GM12878 (cell line): ENCODE data around the gene NAALADL2. TPM values are rescaled to one million over a fixed set of nuclear protein-coding genes. Genes with fewer than 3 reads are reported as not detected.

Experiments
- ATAC-seq: fragments of 200-7000 bp; cut with Tn5 transposase; 3 replicates; pipeline ENCODE4 v1.9.1; 2020; ENCODE audit warnings: mild to moderate bottlenecking, moderate library complexity
- BruUV-seq: library from RNA; stranded (reverse); fragments of 400-500 nt; replicated peaks from 2 replicates; lab custom pipeline; 2021; lab: Mats Ljungman, UMichigan
- CTCF ChIA-PET: fragments of 300-600 bp; sonication (Branson Sonifier 250); formaldehyde crosslinking; extraction: SDS; loops from one replicate; lab custom pipeline; 2021; ENCODE audit warnings: inconsistent platforms; lab: Yijun Ruan, JAX
- POLR2A ChIA-PET: fragments of 350-600 bp; formaldehyde crosslinking; extraction: SDS; loops from one replicate; lab custom pipeline; 2021; ENCODE audit warnings: inconsistent platforms; lab: Charles Lee
- RAD21 ChIA-PET: fragments of 300-600 bp; sonication (Branson Sonifier 250); formaldehyde crosslinking; loops from one replicate; lab custom pipeline; 2023; ENCODE audit warnings: antibody characterized with exemption; ENCODE audit not compliant: unreplicated experiment; lab: Charles Lee
- SMC1A ChIA-PET: fragments of 300-600 bp; sonication (Branson Sonifier 250); formaldehyde crosslinking; loops from one replicate; lab custom pipeline; 2023; ENCODE audit not compliant: unreplicated experiment, uncharacterized antibody; lab: Charles Lee
- DNase-seq: peaks from one replicate; pipeline ENCODE4 v3.0.0-alpha.2; 2011; ENCODE audit warnings: low read depth, low spot score
- FAIRE-seq: peaks from 3 replicates; lab custom pipeline; 2011; peaks lifted over from hg19 to GRCh38; lab: Jason Lieb, UNC
- H2AFZ ChIP-seq: 2 replicates; pipeline ENCODE4 v1.6.0; 2011; ENCODE audit warnings: low read depth, low read length, control low read depth; ENCODE audit not compliant: control insufficient read depth
- H3K27ac ChIP-seq: 2 replicates; pipeline ENCODE4 v1.5.1; 2011; ENCODE audit warnings: control low read depth; ENCODE audit not compliant: control insufficient read depth, insufficient read depth
- H3K27me3 ChIP-seq, 2 experiments: replicated peaks in 1 of 2; 2 replicates each; pipeline versions ENCODE4 v1.6.0 to v1.6.1; 2011; ENCODE audit warnings: low read length in 1 of 2; ENCODE audit not compliant: control insufficient read depth in 2 of 2, insufficient read depth in 2 of 2
- H3K36me3 ChIP-seq, 2 experiments: 2 replicates each; pipeline ENCODE4 v1.5.1; 2011; ENCODE audit warnings: low read length in 1 of 2; ENCODE audit not compliant: control insufficient read depth in 2 of 2, insufficient read depth in 2 of 2
- H3K4me1 ChIP-seq: 2 replicates; pipeline ENCODE4 v1.6.1; 2011; ENCODE audit warnings: mild to moderate bottlenecking, low read length, moderate library complexity, mixed read lengths; ENCODE audit not compliant: control insufficient read depth, insufficient read depth
- H3K4me2 ChIP-seq: 2 replicates; pipeline ENCODE4 v1.6.0; 2011; ENCODE audit warnings: control low read depth; ENCODE audit not compliant: control insufficient read depth, insufficient read depth
- H3K4me3 ChIP-seq: fragments of 200-600 bp; sonication (generic); 2 replicates; pipeline ENCODE4 v1.5.1; 2016
- H3K79me2 ChIP-seq: 2 replicates; pipeline ENCODE4 v1.6.0; 2011; ENCODE audit warnings: low read length; ENCODE audit not compliant: control insufficient read depth, insufficient read depth
- H3K9ac ChIP-seq: 2 replicates; pipeline ENCODE4 v1.8.0; 2011; ENCODE audit warnings: low read length, control low read depth, mixed read lengths; ENCODE audit not compliant: control insufficient read depth, insufficient read depth
- H3K9me3 ChIP-seq: replicated peaks from 3 replicates; pipeline ENCODE4 v1.5.1; 2011; ENCODE audit warnings: mild to moderate bottlenecking, low read length; ENCODE audit not compliant: control insufficient read depth, insufficient read depth
- H4K20me1 ChIP-seq: 2 replicates; pipeline ENCODE4 v1.6.0; 2011; ENCODE audit not compliant: control insufficient read depth, insufficient read depth
- BRCA1 ChIP-seq: IDR thresholded peaks from 2 replicates; pipeline ENCODE4 v1.6.1; 2011; ENCODE audit warnings: low read depth, low read length, improper control_type of control experiment
- CHD2 ChIP-seq: IDR thresholded peaks from 2 replicates; pipeline ENCODE4 v1.6.1; 2011; ENCODE audit warnings: low read depth, low read length, improper control_type of control experiment, borderline replicate concordance
- CREM ChIP-seq: IDR thresholded peaks from 2 replicates; pipeline ENCODE4 v1.6.1; 2014; ENCODE audit warnings: antibody characterized with exemption, low read depth
- LARP7 ChIP-seq: fragments of 450-650 bp; IDR thresholded peaks from 2 replicates; pipeline ENCODE4 v1.6.1; 2017; ENCODE audit warnings: mild to moderate bottlenecking
- MTA2 ChIP-seq: fragments of 450-650 bp; IDR thresholded peaks from 2 replicates; pipeline ENCODE4 v1.6.1; 2016; ENCODE audit warnings: low read depth, mild to moderate bottlenecking, moderate library complexity
- NFIC ChIP-seq: IDR thresholded peaks from 2 replicates; pipeline ENCODE4 v1.6.1; 2012; ENCODE audit warnings: low read depth, mild to moderate bottlenecking, inconsistent platforms, low read length, moderate library complexity
- PAX5 ChIP-seq: IDR thresholded peaks from 2 replicates; pipeline ENCODE4 v1.6.1; 2011; ENCODE audit warnings: low read depth, low read length, borderline replicate concordance
- PML ChIP-seq: IDR thresholded peaks from 2 replicates; pipeline ENCODE4 v1.6.1; 2012; ENCODE audit warnings: low read length, inconsistent platforms
- RUNX3 ChIP-seq: IDR thresholded peaks from 2 replicates; pipeline ENCODE4 v1.6.1; 2012; ENCODE audit warnings: low read length, inconsistent platforms
- SMAD1 ChIP-seq: fragments of 450-650 bp; IDR thresholded peaks from 2 replicates; pipeline ENCODE4 v1.6.1; 2018; ENCODE audit warnings: mild to moderate bottlenecking, low read depth; ENCODE audit not compliant: partially characterized antibody
- SPI1 ChIP-seq: IDR thresholded peaks from 2 replicates; pipeline ENCODE4 v1.6.1; 2011; ENCODE audit warnings: low read depth, mild to moderate bottlenecking, low read length, moderate library complexity, borderline replicate concordance; ENCODE audit not compliant: insufficient read depth
- SREBF1 ChIP-seq: IDR thresholded peaks from 2 replicates; pipeline ENCODE4 v1.6.1; 2012; ENCODE audit warnings: mild to moderate bottlenecking, low read length
- STAT3 ChIP-seq: IDR thresholded peaks from 2 replicates; pipeline ENCODE4 v1.6.1; 2011; ENCODE audit warnings: low read depth, low read length, improper control_type of control experiment
- TARDBP ChIP-seq: IDR thresholded peaks from 2 replicates; pipeline ENCODE4 v1.6.1; 2016; ENCODE audit warnings: borderline replicate concordance
- TCF12 ChIP-seq: IDR thresholded peaks from 2 replicates; pipeline ENCODE4 v1.6.1; 2011; ENCODE audit warnings: low read depth, mild to moderate bottlenecking, low read length
- TCF3 ChIP-seq: IDR thresholded peaks from 2 replicates; pipeline ENCODE4 v1.6.1; 2012; ENCODE audit warnings: low read depth, mild to moderate bottlenecking, low read length, borderline replicate concordance; ENCODE audit not compliant: insufficient read depth
- ZBED1 ChIP-seq: IDR thresholded peaks from 2 replicates; pipeline ENCODE4 v1.6.1; 2016; ENCODE audit warnings: borderline replicate concordance
- whole genome bisulfite sequencing: methylation state at CpG from one replicate; pipeline ENCODE4 v1.1.6; 2016; ENCODE audit warnings: low lambda C conversion rate; ENCODE audit not compliant: insufficient replicate concordance, insufficient coverage; ENCODE audit errors: missing lambda C conversion rate; 5-methylcytosine and 5-hydroxymethylcytosine counted together
- in situ Hi-C: fragments of 300-500 bp; cut with MboI; formaldehyde crosslinking; loops from 9 replicates; pipeline ENCODE4 v1.14.3; 2018; ENCODE audit warnings: mixed read lengths
- intact Hi-C: fragments of 100-400 bp; cut with micrococcal nuclease; formaldehyde crosslinking; loops from one replicate; pipeline ENCODE4 v1.14.2; 2022; ENCODE audit not compliant: unreplicated experiment
- polyA plus RNA-seq, 11 experiments: library from polyadenylated mRNA; depleted of rRNA in 4 of 11; unstranded in 6 of 11; stranded (reverse) in 5 of 11; fragments of >200 nt; fragmentation: Nextera tagmentation in 4 of 11; fragmentation: Illumina TruSeq in 1 of 11; extraction: Ambion mirVana in 4 of 11; extraction: Trizol in 1 of 11; gene quantifications; 1 replicate in 1 of 11; 2 replicates in 10 of 11; pipeline versions ENCODE4 v1.2.1 to v1.2.3, GENCODE V29; 2011 to 2016; ENCODE audit warnings: inconsistent platforms in 2 of 11, missing spikeins in 2 of 11, low read depth in 1 of 11
- total RNA-seq, 4 experiments: library from RNA; depleted of rRNA in 3 of 4; stranded (reverse); fragments of >200 nt in 3 of 4; fragmentation: Illumina TruSeq in 1 of 4; extraction: Trizol in 1 of 4; gene quantifications; 2 replicates each; pipeline versions ENCODE4 v1.2.1 to v1.2.3, GENCODE V29; 2013 to 2021
- TF ChIP-seq, protein P1 (sequence below): fragments of 450-650 bp; IDR thresholded peaks from 2 replicates; pipeline ENCODE4 v1.6.1; 2016; ENCODE audit warnings: mild to moderate bottlenecking
- TF ChIP-seq, protein P2 (sequence below): fragments of 450-650 bp; IDR thresholded peaks from 2 replicates; pipeline ENCODE4 v1.6.1; 2017; ENCODE audit warnings: mild to moderate bottlenecking, low read depth, inconsistent platforms; ENCODE audit not compliant: poor library complexity, severe bottlenecking
- TF ChIP-seq, protein P3 (sequence below): IDR thresholded peaks from 2 replicates; pipeline ENCODE4 v1.6.1; 2011; ENCODE audit warnings: low read depth, mild to moderate bottlenecking, low read length, moderate library complexity, borderline replicate concordance; ENCODE audit errors: extremely low read depth

NAALADL2 gene
- total and polyA plus RNA-seq, 10 of the 15 experiments (the other 5 are each of a cell fraction or from before 2014, with no cell fraction given) = 0.06 to 10.8 (median 0.46) TPM

DNA sequence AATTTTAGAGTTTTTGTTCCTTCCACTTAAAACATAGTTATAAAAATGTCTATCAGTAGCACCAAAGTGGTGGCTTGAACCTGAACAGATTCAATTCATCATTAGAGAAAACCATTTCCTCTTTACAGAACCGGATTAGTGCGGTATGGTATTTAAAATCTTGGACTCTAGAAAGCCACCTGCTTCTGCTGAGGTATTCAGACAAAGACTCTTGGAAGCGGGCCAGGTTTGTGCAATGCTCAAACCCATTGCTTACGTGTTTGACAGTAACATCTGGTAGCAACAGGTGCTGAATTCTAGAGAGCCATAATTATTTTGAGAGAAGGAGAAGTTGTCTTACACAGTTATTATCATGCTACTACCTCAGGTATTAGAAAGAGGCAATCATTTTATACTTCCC is 290.5 kb downstream of the NAALADL2 start:
- Histone ChIP-seq H3K27me3 (no peaks in the 10 kb centered on the region), H3K79me2 (no peaks in the 10 kb centered on the region), H3K9ac (no peak overlapping the region), H3K36me3 (no peaks in the 10 kb centered on the region), H2AFZ (no peak overlapping the region), H3K4me2 (0 out of 2 replicates have a peak overlapping the region, but pooled peaks have one; percentile 3), H3K27ac (no peak overlapping the region), H4K20me1 (no peaks in the 10 kb centered on the region), H3K4me1 (no peaks in the 10 kb centered on the region), H3K4me3 (no peak overlapping the region), H3K9me3 (no peaks in the 10 kb centered on the region)
- no TSS peak for BruUV-seq
- ATAC-seq (peak; percentile 85), DNase-seq (peak; percentile 62), FAIRE-seq (no peak)
- in situ Hi-C loops (no loop called here), intact Hi-C loops (no loop called here)
- ChIA-PET SMC1A (no interaction called here), CTCF (no interaction called here), RAD21 (no interaction called here), POLR2A (no interaction called here)
- TF ChIP-seq NFIC (peak; percentile 24; the same call in 1 of the 2 replicates), TCF3 (0 out of 2 replicates have a peak, but pooled peaks have one; percentile 46), RUNX3 (peak; percentile 34; the same call in 1 of the 2 replicates), CREM (0 out of 2 replicates have a peak, but pooled peaks have one; percentile 29), ZBED1 (no peak), TARDBP (no peak), TCF12 (peak; percentile 83), CHD2 (no peak), PAX5 (0 out of 2 replicates have a peak, but pooled peaks have one; percentile 24), LARP7 (no peak), MTA2 (peak; percentile 52; the same call in 1 of the 2 replicates), BRCA1 (no peak), SMAD1 (peak; percentile 72), PML (no peak), STAT3 (no peak), SREBF1 (no peak), SPI1 (peak; percentile 76)
- TF ChIP-seq, protein P1, sequence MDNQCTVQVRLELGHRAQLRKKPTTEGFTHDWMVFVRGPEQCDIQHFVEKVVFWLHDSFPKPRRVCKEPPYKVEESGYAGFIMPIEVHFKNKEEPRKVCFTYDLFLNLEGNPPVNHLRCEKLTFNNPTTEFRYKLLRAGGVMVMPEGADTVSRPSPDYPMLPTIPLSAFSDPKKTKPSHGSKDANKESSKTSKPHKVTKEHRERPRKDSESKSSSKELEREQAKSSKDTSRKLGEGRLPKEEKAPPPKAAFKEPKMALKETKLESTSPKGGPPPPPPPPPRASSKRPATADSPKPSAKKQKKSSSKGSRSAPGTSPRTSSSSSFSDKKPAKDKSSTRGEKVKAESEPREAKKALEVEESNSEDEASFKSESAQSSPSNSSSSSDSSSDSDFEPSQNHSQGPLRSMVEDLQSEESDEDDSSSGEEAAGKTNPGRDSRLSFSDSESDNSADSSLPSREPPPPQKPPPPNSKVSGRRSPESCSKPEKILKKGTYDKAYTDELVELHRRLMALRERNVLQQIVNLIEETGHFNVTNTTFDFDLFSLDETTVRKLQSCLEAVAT = no peak
- TF ChIP-seq, protein P2, sequence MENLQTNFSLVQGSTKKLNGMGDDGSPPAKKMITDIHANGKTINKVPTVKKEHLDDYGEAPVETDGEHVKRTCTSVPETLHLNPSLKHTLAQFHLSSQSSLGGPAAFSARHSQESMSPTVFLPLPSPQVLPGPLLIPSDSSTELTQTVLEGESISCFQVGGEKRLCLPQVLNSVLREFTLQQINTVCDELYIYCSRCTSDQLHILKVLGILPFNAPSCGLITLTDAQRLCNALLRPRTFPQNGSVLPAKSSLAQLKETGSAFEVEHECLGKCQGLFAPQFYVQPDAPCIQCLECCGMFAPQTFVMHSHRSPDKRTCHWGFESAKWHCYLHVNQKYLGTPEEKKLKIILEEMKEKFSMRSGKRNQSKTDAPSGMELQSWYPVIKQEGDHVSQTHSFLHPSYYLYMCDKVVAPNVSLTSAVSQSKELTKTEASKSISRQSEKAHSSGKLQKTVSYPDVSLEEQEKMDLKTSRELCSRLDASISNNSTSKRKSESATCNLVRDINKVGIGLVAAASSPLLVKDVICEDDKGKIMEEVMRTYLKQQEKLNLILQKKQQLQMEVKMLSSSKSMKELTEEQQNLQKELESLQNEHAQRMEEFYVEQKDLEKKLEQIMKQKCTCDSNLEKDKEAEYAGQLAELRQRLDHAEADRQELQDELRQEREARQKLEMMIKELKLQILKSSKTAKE = no peak
- TF ChIP-seq, protein P3, sequence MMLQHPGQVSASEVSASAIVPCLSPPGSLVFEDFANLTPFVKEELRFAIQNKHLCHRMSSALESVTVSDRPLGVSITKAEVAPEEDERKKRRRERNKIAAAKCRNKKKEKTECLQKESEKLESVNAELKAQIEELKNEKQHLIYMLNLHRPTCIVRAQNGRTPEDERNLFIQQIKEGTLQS = no peak
- 50% methylated on average over 4 of the region's 4 CpGs for WGBS
